GM19468 (cell line): ENCODE measurements around the gene LTBP4.
"Not testable (repeated sequence)": the region's sequence is repeated elsewhere in the genome, so short reads cannot be mapped to it uniquely, and the experiment has no call there.

Experiments used
- ATAC-seq: cut with Tn5 transposase; IDR thresholded peaks from one replicate; pipeline ENCODE4 v1.9.1; 2021; ENCODE audit warnings: mild to moderate bottlenecking, moderate library complexity, moderate number of reproducible peaks; ENCODE audit not compliant: unreplicated experiment; ENCODE audit errors: extremely low read depth

Gene LTBP4

DNA sequence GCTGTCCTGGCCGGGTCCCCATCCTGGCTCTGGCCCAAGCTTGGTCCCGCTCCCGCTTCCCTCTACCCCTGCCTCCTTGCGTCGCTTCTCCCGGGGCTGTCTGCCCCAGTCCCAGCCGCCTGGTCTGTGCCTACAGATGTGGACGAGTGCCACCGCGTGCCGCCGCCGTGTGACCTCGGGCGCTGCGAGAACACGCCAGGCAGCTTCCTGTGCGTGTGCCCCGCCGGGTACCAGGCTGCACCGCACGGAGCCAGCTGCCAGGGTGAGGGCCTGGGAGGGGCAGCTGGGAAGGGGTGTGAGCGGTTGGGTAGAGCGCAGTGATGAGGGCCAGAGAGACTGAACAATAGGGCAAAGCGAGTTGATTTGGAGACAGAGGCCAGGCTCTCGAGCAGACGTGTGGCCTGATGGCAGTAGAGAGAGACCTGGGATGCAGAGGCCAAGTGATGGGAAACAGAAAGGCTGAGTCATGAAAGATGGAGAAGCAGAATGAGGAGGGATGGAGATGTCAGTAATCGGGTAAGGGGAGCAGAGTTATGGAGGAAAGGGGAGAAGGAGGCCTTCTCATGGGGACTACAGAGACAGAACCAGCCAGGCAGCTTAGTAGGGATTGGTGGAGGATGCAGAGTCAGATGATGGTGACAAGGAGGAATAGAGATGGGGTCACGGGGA, 9.4 kb downstream of the LTBP4 start:
- no peak for ATAC-seq

DNA sequence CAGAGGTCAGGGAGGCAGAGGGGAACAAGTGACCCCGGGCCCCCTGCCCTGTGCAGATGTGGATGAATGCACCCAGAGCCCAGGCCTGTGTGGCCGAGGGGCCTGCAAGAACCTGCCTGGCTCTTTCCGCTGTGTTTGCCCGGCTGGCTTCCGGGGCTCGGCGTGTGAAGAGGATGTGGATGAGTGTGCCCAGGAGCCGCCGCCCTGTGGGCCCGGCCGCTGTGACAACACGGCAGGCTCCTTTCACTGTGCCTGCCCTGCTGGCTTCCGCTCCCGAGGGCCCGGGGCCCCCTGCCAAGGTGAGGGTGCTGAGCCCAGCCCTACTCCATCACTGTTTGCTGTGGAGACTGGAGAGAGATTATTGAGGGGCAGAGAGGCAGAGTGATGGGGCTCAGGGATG, 9.9 kb downstream of the LTBP4 start:
- no peak for ATAC-seq

DNA sequence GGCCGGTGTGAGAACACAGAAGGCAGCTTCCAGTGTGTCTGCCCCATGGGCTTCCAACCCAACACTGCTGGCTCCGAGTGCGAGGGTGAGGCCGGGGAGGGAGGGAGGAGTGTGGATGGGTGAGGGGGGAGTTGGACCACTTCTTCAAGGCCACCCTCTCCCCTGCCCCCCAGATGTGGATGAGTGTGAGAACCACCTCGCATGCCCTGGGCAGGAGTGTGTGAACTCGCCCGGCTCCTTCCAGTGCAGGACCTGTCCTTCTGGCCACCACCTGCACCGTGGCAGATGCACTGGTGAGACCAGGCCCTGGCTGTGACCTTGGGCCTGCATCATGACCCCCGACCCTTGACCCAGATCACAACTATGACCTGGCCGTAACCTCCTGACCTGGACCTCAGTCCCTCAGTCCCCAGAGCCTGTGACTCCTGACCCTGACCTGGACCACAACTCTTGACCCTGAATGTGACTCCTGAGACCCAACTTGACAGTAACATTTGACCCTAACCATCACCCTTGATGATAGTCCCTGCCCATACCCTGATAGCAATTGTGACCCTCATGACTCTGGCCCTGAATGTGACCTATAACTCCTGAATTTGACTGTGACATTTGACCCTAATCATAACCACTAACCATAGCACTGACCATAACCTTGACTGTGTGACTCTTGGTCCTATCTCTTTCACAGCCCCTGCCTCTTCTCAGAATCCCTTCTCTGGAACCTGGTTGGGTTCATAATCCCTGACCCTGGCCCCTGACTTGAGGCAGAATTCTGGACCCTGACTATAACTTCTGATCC, 10.9 kb downstream of the LTBP4 start:
- ATAC-seq, result no peak

DNA sequence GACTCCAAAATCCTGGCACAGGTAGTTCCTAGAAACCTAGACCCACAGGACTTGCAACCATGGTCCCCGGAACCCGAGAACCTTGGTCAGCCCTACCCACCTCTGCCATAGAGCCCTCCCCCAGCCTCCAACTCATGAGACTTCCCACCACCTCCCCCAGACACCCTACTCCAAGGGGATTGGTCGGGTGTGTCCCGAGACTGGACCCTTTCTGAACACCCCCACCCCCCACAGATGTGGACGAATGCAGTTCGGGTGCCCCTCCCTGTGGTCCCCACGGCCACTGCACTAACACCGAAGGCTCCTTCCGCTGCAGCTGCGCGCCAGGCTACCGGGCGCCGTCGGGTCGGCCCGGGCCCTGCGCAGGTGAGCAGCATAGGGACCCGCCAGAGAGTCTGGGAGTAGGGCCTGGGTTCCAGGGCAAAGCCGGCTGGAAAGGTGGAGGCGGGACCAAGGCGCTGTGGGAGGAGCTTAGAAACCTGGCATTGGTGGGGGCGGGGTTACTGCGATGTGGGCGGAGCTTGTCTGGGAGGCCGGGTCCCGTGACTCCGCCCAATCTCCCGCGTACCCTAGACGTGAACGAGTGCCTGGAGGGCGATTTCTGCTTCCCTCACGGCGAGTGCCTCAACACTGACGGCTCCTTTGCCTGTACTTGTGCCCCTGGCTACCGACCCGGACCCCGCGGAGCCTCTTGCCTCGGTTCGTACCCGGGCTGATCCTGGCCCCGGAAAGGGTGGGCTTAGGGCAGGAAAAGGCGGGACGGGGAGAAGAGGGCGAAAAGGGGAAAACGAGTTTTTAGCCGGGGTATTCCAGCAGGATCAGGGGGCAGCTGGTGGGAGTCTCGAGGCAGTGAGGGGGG, 11.9 kb downstream of the LTBP4 start:
- ATAC-seq, result no peak

DNA sequence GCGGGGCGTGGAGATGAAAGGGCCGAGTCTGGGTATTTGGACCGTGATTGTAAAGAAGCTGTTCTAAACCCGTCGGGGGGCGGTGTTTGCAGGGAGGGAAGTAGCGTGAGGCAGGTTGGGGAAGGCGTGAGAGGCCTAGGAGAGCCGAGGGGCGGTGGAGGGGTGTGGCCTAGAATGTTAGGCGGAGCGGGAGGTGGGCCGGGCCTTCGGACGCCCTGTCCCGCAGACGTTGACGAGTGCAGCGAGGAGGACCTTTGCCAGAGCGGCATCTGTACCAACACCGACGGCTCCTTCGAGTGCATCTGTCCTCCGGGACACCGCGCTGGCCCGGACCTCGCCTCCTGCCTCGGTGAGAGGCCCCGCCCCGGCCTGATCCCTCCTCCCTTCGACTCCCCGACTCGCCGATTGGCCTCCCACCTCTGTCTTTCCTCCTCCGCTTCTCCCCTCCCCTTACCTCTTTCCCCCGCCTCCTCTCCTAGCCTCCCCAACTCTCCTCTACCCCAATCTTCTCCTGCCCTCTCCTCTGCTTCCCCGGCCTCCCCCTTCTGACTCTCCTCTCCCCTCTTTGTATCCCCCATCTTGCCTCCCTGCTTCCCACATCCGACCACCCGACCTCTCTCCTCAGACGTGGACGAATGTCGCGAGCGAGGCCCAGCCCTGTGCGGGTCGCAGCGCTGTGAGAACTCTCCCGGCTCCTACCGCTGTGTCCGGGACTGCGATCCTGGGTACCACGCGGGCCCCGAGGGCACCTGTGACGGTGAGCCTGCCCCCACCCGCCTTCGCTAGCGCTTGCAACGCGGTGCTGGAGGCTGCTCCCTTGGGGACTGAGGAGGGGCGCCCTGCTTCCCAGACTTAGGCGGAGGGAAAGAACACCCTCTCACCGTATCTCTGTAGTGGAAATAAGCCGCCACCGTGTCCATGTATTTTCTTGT, 12.8 kb downstream of the LTBP4 start:
- no peak for ATAC-seq

DNA sequence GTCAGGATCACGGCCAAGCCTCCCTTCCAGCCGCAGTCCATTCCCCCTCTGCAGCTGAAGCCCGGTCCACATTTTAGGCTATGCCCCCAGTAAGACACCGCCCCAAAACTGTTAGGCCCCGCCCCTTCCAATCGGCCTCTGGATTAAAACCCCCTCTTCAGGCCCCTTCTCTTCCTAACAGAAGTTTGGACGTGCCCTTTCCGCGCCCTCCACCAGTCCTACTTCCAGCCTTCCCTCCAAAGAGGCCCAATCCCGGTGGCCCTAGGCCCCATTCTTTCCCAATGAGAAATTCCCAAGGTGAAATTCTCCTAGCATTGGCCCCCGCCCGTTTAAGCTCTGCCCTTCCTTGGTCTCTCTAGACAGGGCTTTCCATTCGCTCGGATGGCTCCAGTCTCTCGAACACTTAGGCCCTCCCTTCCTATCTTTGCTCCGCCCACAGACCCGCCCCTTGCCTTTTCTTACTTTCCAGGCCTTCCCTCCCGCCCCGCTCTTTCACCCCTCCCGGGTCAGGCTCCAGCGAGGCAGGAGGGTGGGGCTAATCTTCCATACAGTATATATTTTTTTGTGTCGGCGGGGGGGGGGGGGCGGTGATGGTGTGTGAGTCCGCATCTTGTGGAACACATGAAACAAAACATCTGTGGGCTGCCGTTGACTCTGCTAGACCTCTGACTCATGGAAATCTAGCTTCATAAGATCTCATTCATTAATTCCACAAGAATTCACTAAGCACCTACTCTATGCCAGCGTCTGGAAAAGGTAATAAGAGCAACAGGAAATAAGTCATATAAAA, 13.6 kb downstream of the LTBP4 start:
- no peak for ATAC-seq

DNA sequence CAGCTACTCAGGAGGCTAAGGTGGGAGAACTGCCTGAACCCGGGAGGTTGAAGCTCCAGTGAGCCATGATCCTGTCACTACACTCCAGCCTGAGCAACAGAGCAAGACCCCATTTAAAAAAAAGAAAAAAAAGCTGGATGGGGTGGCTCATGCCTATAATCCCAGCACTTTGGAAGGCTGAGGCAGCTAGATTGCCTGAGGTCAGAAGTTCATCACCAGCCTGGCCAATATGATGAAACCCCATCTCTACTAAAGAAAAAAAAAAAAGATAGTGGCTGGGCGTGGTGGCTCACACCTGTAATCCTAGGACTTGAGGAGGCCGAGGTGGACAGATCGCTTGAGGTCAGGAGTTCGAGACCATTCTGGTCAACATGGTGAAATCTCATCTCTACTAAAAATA, 15.0 kb downstream of the LTBP4 start:
- no peak for ATAC-seq

DNA sequence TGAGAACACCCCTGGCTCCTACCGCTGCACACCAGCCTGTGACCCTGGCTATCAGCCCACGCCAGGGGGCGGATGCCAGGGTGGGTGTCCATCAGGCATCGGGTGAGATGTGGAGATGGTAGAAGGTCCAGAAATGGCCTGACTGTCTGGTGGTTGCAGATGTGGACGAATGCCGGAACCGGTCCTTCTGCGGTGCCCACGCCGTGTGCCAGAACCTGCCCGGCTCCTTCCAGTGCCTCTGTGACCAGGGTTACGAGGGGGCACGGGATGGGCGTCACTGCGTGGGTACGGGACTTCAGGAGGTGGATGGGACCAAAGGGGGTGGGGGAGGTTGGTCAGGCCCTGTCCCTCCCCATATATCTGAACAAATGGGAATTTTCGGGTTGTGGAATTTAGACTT, 15.8 kb downstream of the LTBP4 start:
- ATAC-seq, result no peak

DNA sequence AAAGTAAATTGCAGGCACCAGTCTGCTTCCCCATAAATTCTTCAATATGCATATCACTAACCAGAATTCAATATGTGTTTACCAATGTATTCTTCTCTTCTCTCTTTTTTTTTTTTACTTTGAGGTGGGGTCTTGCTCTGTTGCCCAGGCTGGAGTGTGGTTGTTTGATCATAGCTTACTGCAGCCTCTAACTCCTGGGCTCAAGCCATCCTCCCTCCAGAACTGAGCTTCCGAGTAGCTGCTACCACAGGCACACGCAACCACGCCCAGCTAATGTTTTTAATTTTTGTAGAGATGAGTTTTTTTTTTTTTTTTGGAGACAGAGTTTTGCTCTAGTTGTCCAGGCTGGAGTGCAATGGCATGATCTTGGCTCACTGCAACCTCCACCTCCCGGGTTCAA, 16.8 kb downstream of the LTBP4 start:
- ATAC-seq, result no peak

DNA sequence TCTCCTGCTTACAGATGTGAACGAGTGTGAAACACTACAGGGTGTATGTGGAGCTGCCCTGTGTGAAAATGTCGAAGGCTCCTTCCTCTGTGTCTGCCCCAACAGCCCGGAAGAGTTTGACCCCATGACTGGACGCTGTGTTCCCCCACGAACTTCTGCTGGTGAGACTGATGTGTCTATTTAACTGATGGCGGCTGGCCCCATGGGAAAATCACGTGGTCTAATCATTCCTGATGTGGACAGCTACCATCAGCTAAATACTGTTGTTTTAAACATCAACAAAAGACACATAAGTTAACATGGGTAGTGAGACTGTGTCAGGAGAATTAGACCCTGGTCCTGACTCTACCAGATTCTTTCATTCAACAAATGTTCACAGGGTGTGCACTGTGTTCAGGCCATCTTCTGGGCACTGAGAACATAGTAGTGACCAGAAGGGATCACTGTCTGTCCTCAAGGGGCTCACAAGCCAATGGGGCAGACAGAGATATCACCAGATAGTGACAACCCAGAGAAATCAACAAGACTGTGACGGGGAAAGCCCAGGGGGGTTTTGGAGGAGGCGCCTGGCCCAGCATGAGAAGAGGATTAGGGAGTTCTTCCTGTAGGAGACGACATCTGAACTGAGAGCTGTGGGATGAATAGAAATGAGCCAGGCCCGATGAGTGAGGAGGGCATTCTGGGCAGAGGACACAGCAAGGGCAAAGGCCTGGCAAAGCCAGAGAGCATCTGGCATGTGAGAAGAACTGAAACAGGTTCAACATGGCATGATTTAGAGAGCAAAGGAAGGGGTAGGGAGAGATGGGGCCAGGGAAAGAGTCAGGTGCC, 18.4 kb downstream of the LTBP4 start:
- ATAC-seq, result no peak

DNA sequence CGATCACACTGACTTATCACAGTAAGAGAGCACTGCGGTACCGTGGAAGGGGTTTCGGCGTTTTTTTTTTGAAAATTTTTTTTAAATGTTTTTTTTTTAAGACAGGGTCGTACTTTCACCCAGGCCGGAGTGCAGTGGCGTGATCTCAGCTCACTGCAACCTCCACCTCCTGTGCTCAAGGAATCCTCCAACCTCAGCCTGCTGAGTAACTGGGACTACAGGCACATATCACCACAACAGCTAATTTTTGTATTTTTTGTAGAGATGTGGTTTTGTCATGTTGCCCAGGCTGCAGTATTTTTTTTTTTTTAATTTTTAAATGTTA, 19.0 kb downstream of the LTBP4 start:
- ATAC-seq, result no peak

DNA sequence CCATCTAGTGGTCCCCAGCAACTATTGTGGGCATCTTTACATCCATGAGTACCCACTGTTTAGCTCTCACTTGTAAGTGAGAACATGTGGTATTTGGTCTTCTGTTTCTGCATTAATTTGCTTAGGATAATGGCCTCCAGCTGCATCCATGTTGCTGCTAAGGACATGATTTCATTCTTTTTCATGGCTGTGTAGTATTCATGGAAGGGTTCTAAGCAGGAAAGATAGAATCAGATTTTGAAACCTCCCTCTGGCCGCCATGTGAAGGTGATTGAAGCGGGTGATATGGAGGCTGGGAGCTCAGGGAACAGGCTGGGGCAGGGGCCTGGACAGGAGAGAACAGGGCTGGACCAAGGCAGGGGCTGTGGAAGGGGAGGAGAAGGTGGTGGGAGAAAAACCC, 20.1 kb downstream of the LTBP4 start:
- no peak for ATAC-seq

DNA sequence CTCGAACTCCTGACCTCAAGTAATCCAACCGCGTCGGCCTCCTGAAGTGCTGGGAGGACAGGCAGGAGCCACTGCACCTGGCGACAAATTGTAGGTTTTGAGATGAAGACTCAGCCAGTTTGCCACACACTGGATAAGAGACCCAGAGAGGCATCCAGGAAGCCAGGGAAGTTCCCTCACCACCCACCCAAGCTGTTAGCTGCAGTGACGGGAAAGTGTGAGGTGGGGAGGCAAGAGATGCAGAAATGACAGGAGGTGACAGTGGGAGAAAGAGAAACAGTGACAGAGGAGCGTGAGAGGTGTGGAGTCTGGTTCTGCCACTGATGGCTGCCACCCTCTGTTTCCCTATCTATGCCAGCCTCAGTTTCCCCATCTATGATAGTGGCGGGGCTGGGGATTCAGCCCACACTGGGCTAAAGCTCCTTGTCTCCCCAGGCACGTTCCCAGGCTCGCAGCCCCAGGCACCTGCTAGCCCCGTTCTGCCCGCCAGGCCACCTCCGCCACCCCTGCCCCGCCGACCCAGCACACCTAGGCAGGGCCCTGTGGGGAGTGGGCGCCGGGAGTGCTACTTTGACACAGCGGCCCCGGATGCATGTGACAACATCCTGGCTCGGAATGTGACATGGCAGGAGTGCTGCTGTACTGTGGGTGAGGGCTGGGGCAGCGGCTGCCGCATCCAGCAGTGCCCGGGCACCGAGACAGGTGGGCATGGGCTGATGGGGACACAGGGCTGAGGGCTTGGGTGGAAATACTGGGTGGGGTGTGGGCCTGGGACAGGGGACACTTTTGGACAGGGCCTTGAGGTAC, 21.0 kb downstream of the LTBP4 start:
- ATAC-seq, result no peak

DNA sequence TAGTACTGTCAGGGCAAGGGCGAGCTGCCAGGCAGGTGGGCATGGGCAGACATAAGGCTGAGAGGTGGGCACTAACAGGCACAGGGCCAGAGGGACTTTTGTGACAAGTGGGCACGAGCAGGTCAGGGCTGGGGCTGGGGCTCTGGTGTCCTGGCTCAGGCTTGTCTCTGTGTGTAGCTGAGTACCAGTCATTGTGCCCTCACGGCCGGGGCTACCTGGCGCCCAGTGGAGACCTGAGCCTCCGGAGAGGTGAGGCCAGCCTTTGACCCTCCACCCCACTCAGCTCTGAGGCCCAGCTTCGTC, 21.6 kb downstream of the LTBP4 start:
- no peak for ATAC-seq

DNA sequence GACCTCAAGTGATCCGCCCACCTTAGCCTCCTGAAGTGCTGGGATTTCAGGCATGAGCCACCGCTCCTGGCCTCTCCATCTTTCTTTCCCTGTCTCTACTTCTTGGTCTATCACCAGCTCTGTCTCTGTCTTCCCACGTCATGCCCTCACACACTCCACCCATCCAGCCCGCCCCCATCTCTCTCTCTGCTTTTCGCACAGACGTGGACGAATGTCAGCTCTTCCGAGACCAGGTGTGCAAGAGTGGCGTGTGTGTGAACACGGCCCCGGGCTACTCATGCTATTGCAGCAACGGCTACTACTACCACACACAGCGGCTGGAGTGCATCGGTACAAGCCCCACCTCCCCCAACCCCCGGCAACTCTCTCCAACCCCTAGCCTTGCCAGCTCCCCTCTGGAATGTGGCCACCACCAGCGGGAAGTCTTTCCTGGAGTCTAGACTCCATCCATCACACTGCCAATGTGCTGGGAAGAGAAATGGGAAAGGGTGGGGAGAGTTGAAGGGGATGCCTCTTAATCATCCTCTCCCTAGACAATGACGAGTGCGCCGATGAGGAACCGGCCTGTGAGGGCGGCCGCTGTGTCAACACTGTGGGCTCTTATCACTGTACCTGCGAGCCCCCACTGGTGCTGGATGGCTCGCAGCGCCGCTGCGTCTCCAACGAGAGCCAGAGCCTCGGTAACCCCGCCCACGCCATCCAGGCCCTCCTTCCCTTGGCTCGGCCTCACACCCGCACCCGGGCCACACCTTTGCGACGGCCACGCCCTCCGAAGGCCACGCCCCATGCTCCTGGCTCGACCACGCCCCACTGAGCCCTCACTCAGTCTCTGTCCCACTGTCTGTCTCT, 22.5 kb downstream of the LTBP4 start:
- no peak for ATAC-seq

DNA sequence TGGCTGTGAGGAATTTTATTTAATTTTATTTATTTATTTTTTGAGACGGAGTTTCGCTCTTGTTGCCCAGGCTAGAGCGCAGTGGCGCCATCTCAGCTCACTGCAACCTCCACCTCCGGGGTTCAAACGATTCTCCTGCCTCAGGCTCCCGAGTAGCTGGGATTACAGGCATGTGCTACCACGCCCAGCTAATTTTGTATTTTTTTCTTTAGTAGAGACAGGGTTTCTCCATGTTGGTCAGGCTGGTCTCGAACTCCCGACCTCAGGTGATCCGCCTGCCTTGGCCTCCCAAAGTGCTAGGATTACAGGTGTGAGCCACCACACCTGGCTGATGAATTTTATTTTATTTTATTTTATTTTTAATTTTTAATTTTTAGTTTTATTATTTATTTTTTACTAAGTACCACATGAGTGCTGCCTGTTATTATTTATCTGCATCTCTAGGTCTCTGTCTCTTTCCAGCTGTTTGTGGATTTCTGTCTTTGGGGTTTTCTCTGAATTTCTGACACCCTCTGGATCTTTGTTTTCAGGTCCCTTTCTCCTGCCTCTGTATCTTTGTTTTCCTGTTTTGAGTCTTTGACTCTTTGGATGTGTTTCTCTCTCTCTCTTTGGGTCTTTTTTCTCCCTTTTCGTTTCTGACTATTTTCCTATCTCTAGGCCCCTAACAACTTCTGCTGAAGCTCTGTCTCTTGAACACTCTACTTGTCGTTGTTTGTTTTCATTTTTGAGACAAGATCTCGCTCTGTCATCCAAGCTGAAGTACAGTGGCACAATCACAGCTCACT, 23.4 kb downstream of the LTBP4 start:
- not testable (repeated sequence) for ATAC-seq
